HCT116 (cell line): ENCODE results near the gene DDX41.

Experiments
- CTCF ChIP-seq, 3 experiments: fragments of 200-600 bp in 1 of 3; sonication (generic) in 1 of 3; IDR thresholded peaks in 2 of 3; conservative IDR thresholded peaks in 1 of 3; 2 replicates each; pipeline ENCODE4 v1.5.1; 2012 to 2017; ENCODE audit warnings: low read depth in 2 of 3, low read length in 2 of 3, antibody characterized with exemption in 1 of 3, borderline replicate concordance in 1 of 3, control low read depth in 1 of 3, mild to moderate bottlenecking in 1 of 3, mixed read lengths in 1 of 3, mixed run types in 1 of 3, moderate library complexity in 1 of 3; ENCODE audit not compliant: insufficient read depth in 1 of 3
- EZH2phosphoT487 ChIP-seq: fragments of 200-600 bp; IDR thresholded peaks from 2 replicates; pipeline ENCODE4 v1.6.1; 2018; ENCODE audit warnings: antibody characterized with exemption, borderline replicate concordance
- JUND ChIP-seq: IDR thresholded peaks from 2 replicates; pipeline ENCODE4 v1.6.1; 2012
- POLR2AphosphoS5 ChIP-seq: IDR thresholded peaks from 2 replicates; pipeline ENCODE4 v1.6.1; 2011; ENCODE audit warnings: mild to moderate bottlenecking, low read depth, low read length, moderate library complexity
- RAD21 ChIP-seq: IDR thresholded peaks from 2 replicates; pipeline ENCODE4 v1.6.1; 2012; ENCODE audit warnings: low read depth, mild to moderate bottlenecking

DNA sequence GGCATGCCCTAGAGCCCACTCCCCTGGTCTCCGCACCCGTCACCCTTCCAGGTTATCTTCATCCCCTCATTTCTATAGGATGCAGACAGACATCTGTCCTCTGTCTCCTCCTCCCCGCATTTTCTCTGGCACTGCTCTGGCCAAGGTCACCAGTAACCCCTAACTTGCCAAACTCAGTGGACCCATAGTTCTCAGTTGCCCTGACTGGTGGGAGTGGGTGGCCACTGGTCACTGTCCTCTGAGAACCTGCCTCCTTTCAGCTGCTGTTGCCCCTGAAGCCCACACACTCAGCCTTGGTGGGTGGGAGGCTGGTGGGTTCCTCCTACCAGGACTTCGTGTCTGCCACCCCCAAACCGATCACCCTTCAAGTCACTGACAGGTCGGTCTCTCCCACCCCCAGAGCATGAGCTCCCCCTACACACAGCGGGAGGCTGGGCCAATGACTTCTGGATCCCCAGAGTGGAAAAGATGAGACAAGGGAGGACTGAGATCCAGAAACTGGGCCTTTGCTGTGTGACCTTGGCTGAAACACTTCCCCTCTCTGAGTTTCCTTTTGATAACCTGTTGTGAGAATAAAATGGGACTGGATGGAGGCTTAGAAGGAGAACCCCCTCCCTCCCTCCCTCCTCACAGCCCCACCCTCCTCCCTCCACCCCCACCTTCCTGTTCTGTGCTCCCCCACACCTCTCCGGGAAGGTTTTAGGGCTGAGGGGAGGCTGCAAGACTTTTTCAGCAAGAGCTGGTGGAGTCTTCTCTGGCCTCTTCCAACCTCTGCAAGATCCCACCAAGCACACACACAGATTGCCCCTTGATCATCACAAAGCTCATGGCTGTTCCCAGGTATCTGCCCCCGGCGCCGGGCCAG, 41.0 kb downstream of the DDX41 start:
- TF ChIP-seq CTCF (IDR thresholded peaks at IDR 0.05 in 2 of 3, conservative IDR thresholded peaks at IDR 0.05 in 1 of 3; ENCODE audit: borderline replicate concordance in 1 of 3, insufficient read depth in 1 of 3, low read depth in 2 of 3, low read length in 2 of 3) = no peak
- no peak for TF ChIP-seq EZH2phosphoT487
- no peak for TF ChIP-seq POLR2AphosphoS5
- no peak for TF ChIP-seq RAD21
- TF ChIP-seq JUND = no peak
